Hematopoietic multipotent progenitor cell treated with erythropoietin and hydrocortisone succinate and interleukin-3 and kit ligand, for 4 days (in vitro differentiated cells): Measurements from ENCODE around the gene AICDA.
"Not testable (repeated sequence)": the region's sequence is repeated elsewhere in the genome, so short reads cannot be mapped to it uniquely, and the experiment has no call there.

ENCODE experiments used
- DNase-seq: peaks from one replicate; pipeline ENCODE4 v3.0.0-alpha.2; 2015

The AICDA gene

DNA sequence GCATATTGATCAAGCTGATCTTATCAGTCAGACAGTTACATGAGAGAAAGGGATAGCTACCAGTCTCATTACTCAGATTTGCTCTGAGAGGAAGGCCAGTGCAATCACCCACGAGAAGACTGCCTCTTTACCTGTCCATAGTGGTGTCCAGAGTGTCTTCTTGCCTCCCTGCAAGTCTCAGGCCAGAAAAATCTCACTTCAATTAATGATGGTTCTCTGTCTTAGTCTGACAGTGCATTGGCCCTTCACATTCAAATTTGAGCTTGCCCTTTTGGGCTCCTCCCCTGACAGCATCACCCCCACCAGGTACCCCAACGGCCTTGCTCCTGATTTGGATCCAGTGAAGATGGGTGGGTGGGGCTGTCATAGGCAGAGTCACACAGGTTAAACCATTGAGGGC, at the start of gene AICDA:
TSS of gene AICDA (minus strand) at position 231 of the 400 bp plus-strand sequence. CDS start at position 139, 92 bp downstream.
- no peak for DNase-seq

GRCh38 chr12:8661751-8662150, 49.1 kb upstream of the AICDA start:
- no peak for DNase-seq

GRCh38 chr12:8661016-8661415, 48.4 kb upstream of the AICDA start:
- no peak for DNase-seq

DNA sequence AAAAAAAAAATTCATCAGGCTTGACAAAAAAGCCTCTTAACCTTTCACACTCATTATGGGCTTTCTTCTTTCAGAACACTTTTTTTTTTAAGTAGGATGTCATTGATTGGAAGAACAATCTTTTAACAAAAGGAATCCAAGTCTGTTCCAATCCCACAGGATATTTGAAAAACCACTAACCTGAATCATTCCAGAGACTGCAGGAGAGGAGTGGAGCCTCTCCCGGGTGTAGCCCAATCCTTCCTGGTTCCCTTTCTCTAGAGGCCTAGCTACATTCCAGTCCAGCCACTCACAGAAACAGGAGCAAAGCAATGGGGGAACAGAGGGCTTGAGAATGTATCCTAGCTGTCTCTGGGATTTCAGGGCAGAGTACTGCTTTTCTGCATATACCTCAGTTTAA, 45.7 kb upstream of the AICDA start:
- DNase-seq, result no peak

DNA sequence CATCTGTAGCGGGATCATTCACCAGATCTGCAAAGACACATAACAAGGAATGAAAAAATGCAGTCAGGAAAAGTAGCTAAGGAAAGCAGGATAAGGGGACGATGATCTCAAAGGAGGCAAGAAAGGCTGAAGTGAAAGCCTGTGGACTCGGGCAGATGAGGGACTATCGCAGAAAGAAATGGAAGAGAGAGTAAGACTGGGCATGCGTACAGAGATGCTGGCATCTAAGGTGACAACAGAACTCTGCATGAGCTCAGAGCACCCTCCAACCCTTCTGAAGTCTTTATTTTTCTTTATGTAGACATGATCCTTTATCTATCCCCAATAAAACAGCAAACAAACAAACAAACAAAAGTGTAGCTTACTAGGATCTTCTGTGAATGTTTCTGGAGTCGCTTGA, 42.8 kb upstream of the AICDA start:
- DNase-seq, result no peak

GRCh38 chr12:8648576-8649205, 36.0 kb upstream of the AICDA start:
- DNase-seq, result no peak

- no peak for DNase-seq
Measured at GRCh38 chr12:8647968-8648367, 35.3 kb upstream of the AICDA start.

GRCh38 chr12:8644345-8645248, 31.9 kb upstream of the AICDA start:
- no peak for DNase-seq

DNA sequence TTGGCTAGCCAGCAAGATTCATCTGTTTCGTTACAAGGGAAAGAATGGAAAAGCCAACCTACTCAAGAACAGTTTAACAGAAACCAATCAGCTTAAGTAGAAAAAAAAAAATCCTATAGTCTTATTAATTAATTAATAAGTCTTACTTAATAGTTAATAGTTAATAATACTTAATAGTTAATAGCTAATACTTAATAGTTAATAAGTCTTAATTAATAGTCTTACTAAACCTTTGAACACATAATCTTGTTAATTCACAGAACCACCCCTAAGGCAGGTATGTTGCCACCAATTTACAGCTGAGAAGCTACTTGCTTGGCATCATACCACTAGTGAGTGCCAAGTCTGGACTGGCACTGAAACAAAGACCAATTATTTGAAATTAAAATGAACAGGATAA, 30.1 kb upstream of the AICDA start:
- DNase-seq, result no peak

GRCh38 chr12:8639936-8640335, 27.3 kb upstream of the AICDA start:
- DNase-seq, result no peak

- no peak for DNase-seq
Measured at GRCh38 chr12:8638951-8639350, 26.3 kb upstream of the AICDA start.

- no peak for DNase-seq
Measured at GRCh38 chr12:8637666-8638065, 25.0 kb upstream of the AICDA start.

- DNase-seq, result no peak
Measured at GRCh38 chr12:8637244-8637643, 24.6 kb upstream of the AICDA start.

DNA sequence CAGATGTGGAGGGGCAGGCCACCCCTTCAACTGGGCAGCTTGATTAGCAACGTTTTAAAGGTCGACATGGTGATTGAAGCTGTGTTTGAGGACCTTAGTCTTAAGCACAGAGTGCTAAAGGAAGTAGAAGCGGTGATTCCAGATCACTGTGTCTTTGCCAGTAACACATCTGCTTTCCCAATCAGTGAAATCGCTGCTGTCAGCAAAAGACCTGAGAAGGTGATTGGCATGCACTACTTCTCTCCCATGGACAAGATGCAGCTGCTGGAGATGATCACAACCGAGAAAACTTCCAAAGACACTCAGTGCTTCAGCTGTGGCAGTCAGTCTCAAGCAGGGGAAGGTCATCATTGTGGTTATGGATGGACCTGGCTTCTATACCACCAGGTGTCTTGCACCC, 23.9 kb upstream of the AICDA start:
- no peak for DNase-seq

DNA sequence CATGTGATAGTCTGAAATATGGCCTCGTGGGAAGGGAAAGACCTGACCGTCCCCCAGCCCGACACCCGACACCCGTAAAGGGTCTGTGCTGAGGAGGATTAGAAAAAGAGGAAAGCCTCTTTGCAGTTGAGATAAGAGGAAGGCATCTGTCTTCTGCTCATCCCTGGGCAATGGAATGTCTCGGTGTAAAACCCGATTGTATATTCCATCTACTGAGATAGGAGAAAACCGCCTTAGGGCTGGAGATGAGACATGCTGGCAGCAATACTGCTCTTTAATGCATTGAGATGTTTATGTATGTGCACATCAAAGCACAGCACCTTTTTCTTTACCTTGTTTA, 23.3 kb upstream of the AICDA start:
- not testable (repeated sequence) for DNase-seq

- DNase-seq, result not testable (repeated sequence)
Measured at GRCh38 chr12:8635342-8636006, 22.8 kb upstream of the AICDA start.

DNA sequence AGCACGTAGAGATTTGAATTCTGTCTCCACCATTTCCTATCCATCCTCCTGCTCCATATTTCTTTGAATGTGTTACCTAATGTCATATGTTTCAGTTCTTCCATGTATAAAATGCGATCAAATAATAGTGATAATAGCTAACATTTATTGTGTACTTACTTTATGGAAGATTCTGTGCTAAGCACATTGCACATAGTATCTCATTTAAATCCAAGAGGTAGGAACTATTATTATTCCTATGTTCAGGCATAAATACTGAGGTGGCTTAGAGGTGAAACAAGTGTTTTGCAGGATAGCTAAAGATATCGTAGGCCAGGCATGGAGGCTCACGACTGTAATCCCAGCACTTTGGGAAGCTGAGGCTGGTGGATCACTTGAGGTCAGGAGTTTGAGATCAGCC, 17.5 kb upstream of the AICDA start:
- DNase-seq, result no peak

DNA sequence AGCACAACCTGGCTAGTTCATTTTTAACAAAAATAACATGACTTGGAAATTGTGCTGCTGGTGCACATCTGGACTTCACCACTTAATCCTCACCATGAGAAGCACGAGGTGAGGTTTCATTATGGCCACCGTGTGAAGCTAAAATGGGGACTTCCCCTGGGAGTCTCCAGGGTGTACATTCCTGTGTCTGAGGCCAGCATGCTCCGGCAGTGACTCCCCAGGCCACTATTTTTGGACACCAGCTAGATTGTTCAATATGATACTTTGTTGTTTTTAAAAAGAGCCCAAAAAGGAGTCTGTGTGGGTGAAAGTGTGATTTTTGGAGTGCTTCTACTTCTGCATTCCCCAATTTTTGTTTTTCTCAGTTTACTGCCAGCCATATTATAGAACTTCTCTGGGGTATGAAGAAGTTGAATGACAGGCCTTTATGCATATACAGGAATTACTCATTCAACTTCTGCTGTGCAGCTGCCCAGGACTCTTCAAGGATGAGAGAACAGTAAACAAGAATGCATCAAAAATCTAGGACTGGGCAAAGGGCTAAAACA, 16.9 kb upstream of the AICDA start:
- DNase-seq, result no peak

DNA sequence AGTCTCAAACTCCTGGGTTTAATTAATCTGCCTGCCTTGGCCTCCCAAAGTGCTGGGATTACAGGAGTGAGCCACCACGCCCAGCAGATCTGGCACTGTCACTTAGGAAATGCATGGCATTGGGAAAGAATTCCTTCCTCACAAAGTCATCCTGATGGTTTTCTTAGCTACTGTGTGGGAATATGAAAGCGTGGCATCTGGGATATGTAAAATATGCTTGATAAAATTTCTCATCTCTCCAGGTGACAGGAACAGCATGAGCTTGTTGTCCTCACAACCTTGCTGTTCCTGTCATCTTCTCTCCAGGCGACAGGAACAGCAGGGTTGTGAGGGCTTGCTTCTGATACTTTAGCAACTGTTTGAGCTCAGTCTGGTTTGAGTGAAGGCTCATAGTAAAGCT, 16.1 kb upstream of the AICDA start:
- DNase-seq, result no peak

- DNase-seq, result not testable (repeated sequence)
Measured at GRCh38 chr12:8624750-8625149, 12.1 kb upstream of the AICDA start.

GRCh38 chr12:8622646-8623045, 10.0 kb upstream of the AICDA start:
- DNase-seq, result no peak

- no peak for DNase-seq
Measured at GRCh38 chr12:8615206-8615605, 2.5 kb upstream of the AICDA start.

- DNase-seq, result not testable (repeated sequence)
Measured at GRCh38 chr12:8613881-8614280, 1.2 kb upstream of the AICDA start.
